T-cell (primary cell): ENCODE results near the gene LINGO4. TPM values are rescaled to one million over a fixed set of nuclear protein-coding genes. Genes with fewer than 3 reads are reported as not detected.

Experiments
- ATAC-seq, 4 experiments: fragments of 200-7000 bp in 3 of 4; fragments of 150-1000 bp in 1 of 4; cut with Tn5 transposase; replicated peaks in 1 of 4; 1 replicate in 3 of 4; 2 replicates in 1 of 4; pipeline ENCODE4 v1.10.0; 2021; ENCODE audit warnings: moderate library complexity in 3 of 4, mild to moderate bottlenecking in 2 of 4, moderate number of reproducible peaks in 1 of 4
- CTCF ChIA-PET, 2 donors: fragments of 300-600 bp; sonication (Branson Sonifier 250); formaldehyde crosslinking; loops; one replicate each; lab custom pipeline; 2022; ENCODE audit warnings: antibody characterized with exemption in 2 of 2; lab: Charles Lee
- POLR2A ChIA-PET, 2 donors: fragments of 300-600 bp; sonication (Branson Sonifier 250); formaldehyde crosslinking; loops; one replicate each; lab custom pipeline; 2022; ENCODE audit warnings: antibody characterized with exemption in 2 of 2; lab: Charles Lee
- DNase-seq, 35 experiments: peaks; one replicate each; pipeline versions ENCODE4 v3.0.0 to v3.0.0-alpha.2; 2013 to 2023
- H3K27ac ChIP-seq: one replicate; pipeline ENCODE4 v1.5.1; 2013; ENCODE audit warnings: low read length
- H3K27me3 ChIP-seq, 2 experiments: replicated peaks in 1 of 2; 1 replicate in 1 of 2; 2 replicates in 1 of 2; pipeline versions ENCODE4 v1.6.1 to v1.7.0; 2013; ENCODE audit warnings: low read length in 1 of 2, mixed read lengths in 1 of 2; ENCODE audit not compliant: control insufficient read depth in 2 of 2, insufficient read depth in 2 of 2; ENCODE audit errors: extremely low read depth in 1 of 2
- H3K36me3 ChIP-seq, 2 donors: 1 replicate in 1 of 2; 2 replicates in 1 of 2; pipeline versions ENCODE4 v1.6.1 to v1.7.0; 2013; ENCODE audit warnings: low read length in 1 of 2; ENCODE audit not compliant: control insufficient read depth in 2 of 2, insufficient read depth in 1 of 2; ENCODE audit errors: extremely low read depth in 1 of 2
- H3K4me1 ChIP-seq, 2 experiments: 1 replicate in 1 of 2; 2 replicates in 1 of 2; pipeline versions ENCODE4 v1.6.1 to v1.7.0; 2013; ENCODE audit warnings: low read length in 2 of 2, mixed read lengths in 1 of 2; ENCODE audit not compliant: insufficient read depth in 2 of 2, control insufficient read depth in 1 of 2; ENCODE audit errors: extremely low read depth in 1 of 2
- H3K4me3 ChIP-seq, 2 donors: 1 replicate in 1 of 2; 2 replicates in 1 of 2; pipeline versions ENCODE4 v1.5.1 to v1.7.0; 2013; ENCODE audit warnings: mild to moderate bottlenecking in 2 of 2, low read length in 1 of 2, moderate library complexity in 1 of 2; ENCODE audit not compliant: control insufficient read depth in 1 of 2; ENCODE audit errors: extremely low read depth in 1 of 2
- H3K9me3 ChIP-seq: 2 replicates; pipeline ENCODE4 v1.7.0; 2013
- H3K27ac Mint-ChIP-seq, 2 donors: one replicate each; pipeline ENCODE4 v1.8.0; 2020 to 2021; ENCODE audit warnings: mild to moderate bottlenecking in 2 of 2, mixed read lengths in 2 of 2
- H3K27me3 Mint-ChIP-seq, 2 donors: one replicate each; pipeline ENCODE4 v1.8.0; 2021 to 2022; ENCODE audit warnings: mixed read lengths in 2 of 2
- H3K36me3 Mint-ChIP-seq: one replicate; pipeline ENCODE4 v1.8.0; 2021; ENCODE audit warnings: mixed read lengths
- H3K4me1 Mint-ChIP-seq, 3 donors: one replicate each; pipeline ENCODE4 v1.8.0; 2020 to 2022; ENCODE audit warnings: mixed read lengths in 3 of 3, mild to moderate bottlenecking in 1 of 3
- H3K4me3 Mint-ChIP-seq, 3 donors: one replicate each; pipeline ENCODE4 v1.8.0; 2020 to 2022; ENCODE audit warnings: mild to moderate bottlenecking in 3 of 3, mixed read lengths in 3 of 3, moderate library complexity in 3 of 3
- H3K9me3 Mint-ChIP-seq, 3 donors: one replicate each; pipeline ENCODE4 v1.8.0; 2020 to 2022; ENCODE audit warnings: mixed read lengths in 3 of 3
- WGBS: methylation state at CpG from one replicate; pipeline ENCODE4 v1.1.5; 2013; ENCODE audit warnings: missing lambda C conversion rate; ENCODE audit not compliant: insufficient coverage; 5-methylcytosine and 5-hydroxymethylcytosine counted together
- total RNA-seq, 35 experiments: library from RNA in 6 of 35; stranded (reverse) in 6 of 35; fragments of 120-200 nt in 1 of 35; gene quantifications; one replicate each; pipeline versions ENCODE4 v1.2.1 to v1.2.4 and lab custom pipeline; 2013 to 2026

The LINGO4 gene
- total RNA-seq, 5 donors from 2014 or later (not counting 1 experiment from before 2014, with no cell fraction given): 0.25 to 0.40 (median 0.36) TPM; not detected in 2

GRCh38 chr1:151849126-151849525 lies 43.9 kb upstream of the LINGO4 start:
- Mint-ChIP-seq H3K27ac (peak overlapping the region in 1 of 2 donors; percentile 31), H3K27me3 (no peaks in the 10 kb centered on the region), H3K9me3 (no peaks in the 10 kb centered on the region), H3K4me1 (peaks cover 0 to 19% (median 7%) of the 10 kb centered on the region in 3 donors), H3K4me3 (no peak overlapping the region), H3K36me3 (peaks cover 19% of the 10 kb centered on the region)
- Histone ChIP-seq H3K36me3 (peaks cover 0 to 7% of the 10 kb centered on the region in 2 donors), H3K27me3 (no peaks in the 10 kb centered on the region), H3K27ac (no peak overlapping the region), H3K4me3 (no peak overlapping the region), H3K4me1 (peaks cover 0 to 17% of the 10 kb centered on the region in 2 experiments), H3K9me3 (no peaks in the 10 kb centered on the region)
- WGBS: 80% methylated on average over 2 of the region's 3 CpGs
- ATAC-seq (no peak), DNase-seq (no peak)
- ChIA-PET POLR2A (interaction anchor here in 1 of 2 donors (0.6 kb wide), 1 partner anchor 411 kb away, joined by 3 read pairs; no protein-coding TSS in a partner anchor), CTCF (interaction anchor here in 1 of 2 donors (0.5 to 0.7 kb wide), 3 partner anchors 39 to 891 kb away, joined by 3 read pairs; no protein-coding TSS in a partner anchor)

GRCh38 chr1:151847867-151848596 lies 42.8 kb upstream of the LINGO4 start:
- peaks cover 0 to 19% (median 7%) of the 10 kb centered on the region in 3 donors for H3K4me1 Mint-ChIP-seq
- ChIA-PET POLR2A (no interaction called here), CTCF (interaction anchor here in 1 of 2 donors (0.7 to 1.2 kb wide), 2 partner anchors 18 to 22 kb away, joined by 3 read pairs; no protein-coding TSS in a partner anchor)
- H3K27ac Mint-ChIP-seq: no peak overlapping the region
- H3K4me1 ChIP-seq: peaks cover 0 to 17% of the 10 kb centered on the region in 2 experiments
- no peaks in the 10 kb centered on the region for H3K27me3 ChIP-seq
- peaks cover 19% of the 10 kb centered on the region for H3K36me3 Mint-ChIP-seq
- peaks cover 0 to 7% of the 10 kb centered on the region in 2 donors for H3K36me3 ChIP-seq
- no peak for DNase-seq
- H3K4me3 ChIP-seq: no peak overlapping the region
- no peak overlapping the region for H3K27ac ChIP-seq
- no peak for ATAC-seq
- H3K9me3 ChIP-seq: no peaks in the 10 kb centered on the region
- no peak overlapping the region for H3K4me3 Mint-ChIP-seq
- no peaks in the 10 kb centered on the region for H3K9me3 Mint-ChIP-seq
- 83% methylated on average over 3 of the region's 11 CpGs for WGBS
- no peaks in the 10 kb centered on the region for H3K27me3 Mint-ChIP-seq

GRCh38 chr1:151846686-151847237 lies 41.5 kb upstream of the LINGO4 start:
- ATAC-seq (no peak), DNase-seq (no peak)
- Mint-ChIP-seq H3K27ac (peak overlapping the region; percentile 8 to 9), H3K4me3 (no peak overlapping the region), H3K36me3 (peaks cover 19% of the 10 kb centered on the region), H3K27me3 (no peaks in the 10 kb centered on the region), H3K4me1 (peaks cover 0 to 20% (median 8%) of the 10 kb centered on the region in 3 donors), H3K9me3 (no peaks in the 10 kb centered on the region)
- Histone ChIP-seq H3K27me3 (no peaks in the 10 kb centered on the region), H3K36me3 (peaks cover 0 to 7% of the 10 kb centered on the region in 2 donors), H3K4me3 (no peak overlapping the region), H3K4me1 (peaks cover 0 to 17% of the 10 kb centered on the region in 2 experiments), H3K27ac (no peak overlapping the region), H3K9me3 (no peaks in the 10 kb centered on the region)
- ChIA-PET POLR2A (no interaction called here), CTCF (no interaction called here)
- 66% methylated on average over 4 of the region's 8 CpGs for WGBS

GRCh38 chr1:151846062-151846568 lies 40.9 kb upstream of the LINGO4 start:
- Histone ChIP-seq H3K36me3 (peaks cover 0 to 7% of the 10 kb centered on the region in 2 donors), H3K27me3 (no peaks in the 10 kb centered on the region), H3K9me3 (no peaks in the 10 kb centered on the region), H3K4me1 (peaks cover 0 to 17% of the 10 kb centered on the region in 2 experiments), H3K4me3 (no peak overlapping the region), H3K27ac (no peak overlapping the region)
- POLR2A ChIA-PET: no interaction called here
- ATAC-seq (no peak), DNase-seq (no peak)
- Mint-ChIP-seq H3K27ac (peak overlapping the region; percentile 8 to 9), H3K4me1 (peaks cover 0 to 22% (median 10%) of the 10 kb centered on the region in 3 donors), H3K4me3 (no peak overlapping the region), H3K9me3 (no peaks in the 10 kb centered on the region), H3K27me3 (no peaks in the 10 kb centered on the region), H3K36me3 (peaks cover 18% of the 10 kb centered on the region)
- CTCF ChIA-PET: no interaction called here
- 69% methylated on average over 6 of the region's 6 CpGs for WGBS

- H3K27me3 Mint-ChIP-seq: no peaks in the 10 kb centered on the region
- no peak overlapping the region for H3K27ac Mint-ChIP-seq
Observed at GRCh38 chr1:151843398-151843797, 38.2 kb upstream of the LINGO4 start.

GRCh38 chr1:151841141-151841540 lies 35.9 kb upstream of the LINGO4 start:
- ATAC-seq (no peak), DNase-seq (no peak)
- POLR2A ChIA-PET: interaction anchor here (0.6 to 1.1 kb wide), 2 partner anchors 78 to 99 kb away, joined by 3 read pairs; partner anchors contain the start of gene MRPL9 (in 1 of the 2)
- peak overlapping the region; percentile 90 to 93 for H3K27ac Mint-ChIP-seq
- CTCF ChIA-PET: interaction anchor here in 1 of 2 donors (0.6 to 1.3 kb wide), 3 partner anchors 17 to 302 kb away, joined by 3 read pairs; no protein-coding TSS in a partner anchor
- peaks cover 34 to 48% (median 43%) of the 10 kb centered on the region in 3 donors for H3K4me1 Mint-ChIP-seq
- Histone ChIP-seq H3K27ac (peak overlapping the region; percentile 20), H3K36me3 (no peaks in the 10 kb centered on the region), H3K4me1 (peaks cover 3 to 39% of the 10 kb centered on the region in 2 experiments), H3K4me3 (no peak overlapping the region), H3K9me3 (no peaks in the 10 kb centered on the region), H3K27me3 (no peaks in the 10 kb centered on the region)
- no CpG with 5 or more reads among the region's 2 CpGs for WGBS
- H3K4me3 Mint-ChIP-seq: peak overlapping the region in 1 of 3 donors; percentile 90
- H3K9me3 Mint-ChIP-seq: no peaks in the 10 kb centered on the region
- H3K36me3 Mint-ChIP-seq: peaks cover 5% of the 10 kb centered on the region
- peaks cover 0 to 2% of the 10 kb centered on the region in 2 donors for H3K27me3 Mint-ChIP-seq

More at GRCh38 chr1:151843398-151843797, 38.2 kb upstream of the LINGO4 start:
- Histone ChIP-seq H3K36me3 (peaks cover 0 to 3% of the 10 kb centered on the region in 2 donors), H3K27ac (no peak overlapping the region), H3K4me3 (no peak overlapping the region), H3K4me1 (peaks cover 3 to 30% of the 10 kb centered on the region in 2 experiments), H3K9me3 (no peaks in the 10 kb centered on the region), H3K27me3 (no peaks in the 10 kb centered on the region)
- no peaks in the 10 kb centered on the region for H3K9me3 Mint-ChIP-seq
- POLR2A ChIA-PET: interaction anchor here in 1 of 2 donors (0.7 kb wide), 1 partner anchor 184 kb away, joined by 8 read pairs; no protein-coding TSS in a partner anchor
- H3K4me3 Mint-ChIP-seq: no peak overlapping the region
- peaks cover 10% of the 10 kb centered on the region for H3K36me3 Mint-ChIP-seq
- DNase-seq (no peak), ATAC-seq (no peak)
- CTCF ChIA-PET: no interaction called here
- H3K4me1 Mint-ChIP-seq: peaks cover 17 to 39% (median 32%) of the 10 kb centered on the region in 3 donors
- 100% methylated on average over 1 of the region's 2 CpGs for WGBS
